Fibroblast of gingiva (primary cell): ENCODE data around the gene GFOD1.

Source experiments
- DNase-seq: peaks from one replicate; pipeline ENCODE4 v3.0.0-alpha.2; 2011; ENCODE audit warnings: low read depth

Gene GFOD1

GRCh38 chr6:13375360-13375878 is 112.0 kb downstream of the GFOD1 start:
- DNase-seq = no peak

- DNase-seq = no peak
Measured at GRCh38 chr6:13373919-13374318, 113.5 kb downstream of the GFOD1 start.

GRCh38 chr6:13373488-13373886 is 113.9 kb downstream of the GFOD1 start:
- no peak for DNase-seq

- no peak for DNase-seq
Measured at GRCh38 chr6:13372688-13373487, 114.5 kb downstream of the GFOD1 start.

GRCh38 chr6:13372076-13372475 is 115.3 kb downstream of the GFOD1 start:
- DNase-seq = no peak

GRCh38 chr6:13371421-13372072 is 115.9 kb downstream of the GFOD1 start:
- peak; percentile 29 for DNase-seq

- DNase-seq = no peak
Measured at GRCh38 chr6:13370623-13371022, 116.8 kb downstream of the GFOD1 start.

GRCh38 chr6:13369591-13369990 is 117.8 kb downstream of the GFOD1 start:
- DNase-seq = no peak

GRCh38 chr6:13368731-13369115 is 118.7 kb downstream of the GFOD1 start:
- DNase-seq = peak; percentile 30

GRCh38 chr6:13368079-13368730 is 119.2 kb downstream of the GFOD1 start:
- DNase-seq = no peak

GRCh38 chr6:13367396-13367795 is 120.0 kb downstream of the GFOD1 start:
- DNase-seq = no peak

- no peak for DNase-seq
Measured at GRCh38 chr6:13365320-13365719, 122.1 kb downstream of the GFOD1 start.

- no peak for DNase-seq
Measured at GRCh38 chr6:13364842-13365241, 122.6 kb downstream of the GFOD1 start.

- no peak for DNase-seq
Measured at GRCh38 chr6:13362412-13362811, 125.0 kb downstream of the GFOD1 start.

GRCh38 chr6:13360671-13361540 is 126.5 kb downstream of the GFOD1 start:
- DNase-seq = no peak

- no peak for DNase-seq
Measured at GRCh38 chr6:13359287-13359686, 128.1 kb downstream of the GFOD1 start.

- DNase-seq = no peak
Measured at GRCh38 chr6:13358511-13358910, 128.9 kb downstream of the GFOD1 start.

GRCh38 chr6:13357551-13358075 is 129.8 kb downstream of the GFOD1 start:
- DNase-seq = peak; percentile 70

GRCh38 chr6:13355999-13356785 is 131.2 kb downstream of the GFOD1 start:
- DNase-seq = no peak

GRCh38 chr6:13355043-13355945 is 132.1 kb downstream of the GFOD1 start:
- DNase-seq = peak; percentile 84
